Hypothalamus (tissue), 51 donors: ENCODE measurements around the gene ITK.
"Not testable (repeated sequence)": the region's sequence is repeated elsewhere in the genome, so short reads cannot be mapped to it uniquely, and the experiment has no call there.

Source experiments
- DNase-seq, 51 donors: peaks; one replicate each; lab custom pipeline; 2025; lab: John Stamatoyannopoulos, UW

ITK gene

DNA sequence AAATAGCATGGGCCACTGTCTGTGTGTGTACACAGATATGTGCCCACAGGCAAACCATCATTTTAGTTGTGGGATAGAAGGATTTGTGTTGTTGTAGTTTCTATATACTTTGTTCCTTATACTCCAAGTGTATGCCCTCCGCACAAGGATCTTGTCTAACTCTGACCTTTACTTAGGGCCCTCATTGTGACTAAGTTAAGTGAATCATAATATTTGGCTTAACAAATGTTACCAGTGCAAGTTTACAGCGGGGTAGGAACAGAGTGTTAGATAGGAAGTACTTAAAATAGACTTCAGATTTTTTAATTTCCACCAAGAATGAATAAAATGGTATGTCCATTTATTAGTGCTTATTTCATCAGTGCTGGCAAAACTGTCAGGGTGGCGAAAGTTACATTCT is 55.8 kb downstream of the ITK start:
- no peak for DNase-seq

DNA sequence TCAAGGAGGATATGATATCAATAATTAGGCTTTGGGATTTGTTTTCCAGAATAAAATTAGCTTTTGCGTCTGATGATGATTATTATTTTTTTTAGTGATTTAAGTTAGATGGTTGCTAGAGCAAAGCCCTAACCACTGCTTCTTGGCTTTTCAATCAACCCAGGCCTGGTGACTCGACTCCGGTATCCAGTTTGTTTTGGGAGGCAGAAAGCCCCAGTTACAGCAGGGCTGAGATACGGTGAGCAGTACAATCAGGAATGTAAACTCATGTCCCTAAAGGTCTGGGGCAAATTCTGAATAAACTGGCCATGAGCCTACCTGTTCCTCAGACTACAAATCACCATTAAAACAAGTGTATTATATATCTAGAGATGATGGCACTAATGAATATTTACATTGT is 60.8 kb downstream of the ITK start:
- no peak for DNase-seq

DNA sequence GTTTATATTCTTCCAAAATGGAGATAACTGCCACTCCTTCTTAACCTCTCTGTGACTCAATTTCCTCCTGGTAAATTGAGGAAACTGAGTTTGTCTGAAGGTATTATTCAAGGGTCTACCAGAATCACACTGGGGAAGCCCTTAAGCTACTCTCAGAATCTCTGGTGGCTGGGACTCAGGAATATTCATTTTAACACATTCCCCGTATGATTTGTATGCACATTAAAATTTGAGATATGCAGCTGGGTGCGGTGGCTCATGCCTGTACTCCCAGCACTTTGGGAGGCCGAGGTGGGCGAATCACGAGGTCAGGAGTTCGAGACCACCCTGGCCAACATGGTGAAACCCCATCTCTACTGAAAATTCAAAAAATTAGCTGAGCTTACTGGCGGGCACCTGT is 64.1 kb downstream of the ITK start:
- not testable (repeated sequence) for DNase-seq

DNA sequence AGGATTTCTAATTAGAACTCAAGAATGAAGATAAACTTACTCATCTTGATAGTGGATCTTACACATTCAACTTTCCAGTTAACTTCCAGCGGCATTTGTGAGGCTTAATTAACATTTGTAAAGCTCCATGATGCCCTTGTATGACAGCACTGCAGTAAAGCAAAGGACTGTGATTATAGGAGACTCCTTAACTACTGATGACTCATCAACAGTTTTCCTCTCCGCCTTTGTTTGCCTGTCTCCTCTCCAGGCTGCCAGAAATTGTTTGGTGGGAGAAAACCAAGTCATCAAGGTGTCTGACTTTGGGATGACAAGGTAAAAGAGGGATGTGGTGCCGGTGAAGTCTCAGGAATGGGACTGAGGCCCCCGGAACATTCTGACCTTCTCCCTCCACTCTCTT is 64.8 kb downstream of the ITK start:
- no peak for DNase-seq

DNA sequence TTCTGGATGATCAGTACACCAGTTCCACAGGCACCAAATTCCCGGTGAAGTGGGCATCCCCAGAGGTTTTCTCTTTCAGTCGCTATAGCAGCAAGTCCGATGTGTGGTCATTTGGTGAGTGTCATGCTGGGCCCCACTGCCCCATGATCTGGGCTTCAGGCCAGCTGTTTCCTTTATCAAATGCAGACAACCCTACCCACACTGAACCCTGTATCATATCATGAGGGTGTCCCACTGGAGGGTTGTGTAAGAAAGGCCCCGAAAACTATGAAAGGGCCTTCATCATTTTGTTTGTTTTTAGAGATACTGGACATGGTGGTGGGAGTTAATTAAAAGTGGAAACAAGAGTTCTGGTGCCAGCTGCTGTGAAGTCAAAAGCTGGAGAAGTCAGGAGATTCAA is 65.2 kb downstream of the ITK start:
- DNase-seq = no peak

DNA sequence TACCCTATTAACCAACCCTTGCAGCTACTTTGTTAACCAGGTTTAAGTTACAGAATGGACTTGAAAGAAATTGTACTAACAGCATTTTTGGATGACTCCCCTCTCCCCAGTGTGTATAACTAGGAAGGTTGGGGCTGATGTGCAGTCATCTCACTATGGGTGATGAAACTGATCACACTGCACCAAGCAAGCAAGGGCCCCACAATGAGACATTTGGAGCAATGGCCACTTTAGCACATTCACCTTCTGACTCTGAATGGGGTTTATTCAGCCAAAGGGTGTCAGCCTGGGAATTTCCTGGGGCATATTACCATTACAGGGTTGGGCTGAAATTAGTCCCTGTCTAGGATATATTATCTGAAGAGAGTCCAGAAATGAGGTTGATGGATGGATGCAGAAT is 66.6 kb downstream of the ITK start:
- no peak for DNase-seq

DNA sequence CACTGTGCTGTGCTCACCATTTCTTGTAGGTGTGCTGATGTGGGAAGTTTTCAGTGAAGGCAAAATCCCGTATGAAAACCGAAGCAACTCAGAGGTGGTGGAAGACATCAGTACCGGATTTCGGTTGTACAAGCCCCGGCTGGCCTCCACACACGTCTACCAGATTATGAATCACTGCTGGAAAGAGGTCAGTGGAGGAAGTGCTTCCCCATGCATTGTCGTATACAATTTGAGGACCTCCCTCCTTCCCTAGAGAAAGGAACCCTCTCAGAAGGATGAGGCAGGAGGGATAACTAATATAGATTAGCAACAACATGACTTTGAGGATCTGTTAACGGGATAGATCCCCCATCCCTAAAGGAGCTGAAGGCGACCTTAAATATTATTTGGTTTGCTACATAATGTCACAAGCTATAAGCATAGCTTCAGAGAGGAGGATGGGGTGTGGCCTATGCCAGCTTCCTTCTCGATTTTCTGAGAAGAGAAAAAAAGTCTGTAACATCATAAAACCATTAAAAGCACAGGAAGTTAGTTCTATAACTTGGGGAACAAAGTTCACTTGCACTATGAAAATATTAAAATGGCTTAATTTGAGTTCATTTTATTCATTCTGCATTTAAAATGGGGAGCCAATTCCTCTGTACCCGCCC is 68.3 kb downstream of the ITK start:
- DNase-seq = no peak

DNA sequence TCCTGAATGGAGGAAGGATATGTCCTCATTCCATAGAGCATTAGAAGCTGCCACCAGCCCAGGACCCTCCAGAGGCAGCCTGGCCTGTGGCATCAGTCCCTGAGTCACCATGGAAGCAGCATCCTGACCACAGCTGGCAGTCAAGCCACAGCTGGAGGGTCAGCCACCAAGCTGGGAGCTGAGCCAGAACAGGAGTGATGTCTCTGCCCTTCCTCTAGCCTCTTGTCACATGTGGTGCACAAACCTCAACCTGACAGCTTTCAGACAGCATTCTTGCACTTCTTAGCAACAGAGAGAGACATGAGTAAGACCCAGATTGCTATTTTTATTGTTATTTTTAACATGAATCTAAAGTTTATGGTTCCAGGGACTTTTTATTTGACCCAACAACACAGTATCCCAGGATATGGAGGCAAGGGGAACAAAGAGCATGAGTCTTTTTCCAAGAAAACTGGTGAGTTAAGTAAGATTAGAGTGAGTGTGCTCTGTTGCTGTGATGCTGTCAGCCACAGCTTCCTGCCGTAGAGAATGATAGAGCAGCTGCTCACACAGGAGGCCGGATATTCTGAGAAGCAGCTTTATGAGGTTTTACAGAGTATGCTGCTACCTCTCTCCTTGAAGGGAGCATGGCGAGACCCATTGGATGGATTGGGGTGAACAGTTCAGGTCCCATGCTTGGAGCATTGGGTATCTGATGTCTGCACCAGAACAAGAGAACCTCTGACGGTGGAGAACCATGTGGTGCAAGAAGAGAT is 72.2 kb downstream of the ITK start:
- DNase-seq = peak in 1 of 51 donors; percentile 30

DNA sequence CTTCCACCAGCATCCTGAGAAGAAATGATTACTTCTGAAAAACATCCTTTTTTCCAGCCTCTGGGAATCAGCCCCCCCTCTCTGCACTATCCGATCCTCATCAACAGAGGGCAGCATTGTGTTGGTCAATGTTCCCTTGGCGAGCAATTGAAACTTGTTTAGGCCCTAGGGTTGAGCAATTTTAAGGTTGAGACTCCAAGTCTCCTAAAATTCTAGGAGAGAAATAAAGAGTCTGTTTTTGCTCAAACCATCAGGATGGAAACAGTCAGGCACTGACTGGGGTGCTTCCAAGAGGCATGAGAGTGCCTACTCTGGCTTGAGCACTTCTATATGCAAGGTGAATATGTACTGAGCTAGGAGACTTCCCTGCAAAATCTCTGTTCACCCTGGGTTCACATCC is 72.9 kb downstream of the ITK start:
- peak in 25 of 51 donors; percentile 2 to 68 (median 27) for DNase-seq

DNA sequence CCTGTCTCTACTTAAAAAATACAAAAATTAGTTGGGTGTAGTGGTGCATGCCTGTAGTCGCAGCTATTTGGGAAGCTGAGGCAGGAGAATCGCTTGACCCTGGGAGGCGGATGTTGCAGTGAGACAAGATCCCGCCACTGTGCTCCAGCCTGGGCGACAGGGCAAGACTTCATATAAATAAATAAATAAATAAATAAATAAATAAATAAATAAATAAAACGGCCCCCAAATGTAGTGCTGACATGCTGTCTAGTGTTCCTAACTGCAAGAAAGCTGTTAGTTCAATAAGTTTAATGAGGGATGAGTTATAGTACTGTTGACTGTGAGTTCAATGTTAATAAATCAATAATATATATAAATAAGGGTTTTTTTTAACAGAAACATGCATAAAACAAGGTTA is 77.8 kb downstream of the ITK start:
- DNase-seq = no peak

DNA sequence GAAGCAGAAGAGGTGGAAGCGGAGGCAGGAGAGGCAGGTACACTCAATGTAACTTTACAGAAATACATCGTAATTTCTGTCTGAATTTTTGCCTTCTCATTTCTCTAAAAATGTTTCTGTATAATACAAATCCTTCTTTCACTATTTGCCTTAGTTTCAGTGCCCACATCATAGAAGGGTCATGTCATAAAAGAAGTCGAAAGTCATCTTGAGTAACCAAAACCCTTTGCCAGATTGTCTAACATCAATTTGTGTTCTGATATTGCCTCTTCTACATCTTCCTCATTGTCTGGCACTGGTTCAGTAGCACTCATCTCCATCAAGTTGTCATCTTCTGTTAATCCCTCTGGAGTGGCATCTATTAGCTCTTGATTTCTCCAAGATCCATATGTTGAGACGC is 79.1 kb downstream of the ITK start:
- DNase-seq = no peak

DNA sequence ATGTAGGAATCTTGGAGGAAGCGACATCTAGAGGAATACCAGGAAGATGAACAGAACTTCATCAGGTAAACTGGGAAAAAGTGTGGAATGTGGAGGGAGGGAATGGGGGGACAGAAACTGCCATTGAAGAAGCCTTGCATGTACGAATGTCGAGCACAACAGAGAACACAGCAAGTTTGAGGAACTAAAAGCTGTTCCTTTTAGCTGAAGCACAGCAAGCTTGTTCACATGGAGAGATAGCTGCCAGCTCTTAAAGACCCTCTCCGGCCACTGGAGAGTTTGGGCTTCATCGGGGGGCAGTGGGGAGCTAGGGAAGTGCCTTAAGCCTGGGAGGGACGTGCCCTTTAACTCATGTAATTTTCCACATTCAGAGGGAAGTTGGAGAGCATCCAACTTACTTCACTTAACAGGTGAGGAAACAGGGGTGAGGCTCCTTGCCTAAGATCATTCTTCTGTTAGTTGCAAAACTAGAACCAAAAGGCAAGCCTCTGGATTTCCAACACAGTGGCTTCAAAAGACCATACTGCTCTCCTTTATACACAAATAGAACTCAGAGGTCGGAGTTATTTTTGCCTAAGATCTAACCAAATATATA is 83.0 kb downstream of the ITK start:
- DNase-seq = no peak

DNA sequence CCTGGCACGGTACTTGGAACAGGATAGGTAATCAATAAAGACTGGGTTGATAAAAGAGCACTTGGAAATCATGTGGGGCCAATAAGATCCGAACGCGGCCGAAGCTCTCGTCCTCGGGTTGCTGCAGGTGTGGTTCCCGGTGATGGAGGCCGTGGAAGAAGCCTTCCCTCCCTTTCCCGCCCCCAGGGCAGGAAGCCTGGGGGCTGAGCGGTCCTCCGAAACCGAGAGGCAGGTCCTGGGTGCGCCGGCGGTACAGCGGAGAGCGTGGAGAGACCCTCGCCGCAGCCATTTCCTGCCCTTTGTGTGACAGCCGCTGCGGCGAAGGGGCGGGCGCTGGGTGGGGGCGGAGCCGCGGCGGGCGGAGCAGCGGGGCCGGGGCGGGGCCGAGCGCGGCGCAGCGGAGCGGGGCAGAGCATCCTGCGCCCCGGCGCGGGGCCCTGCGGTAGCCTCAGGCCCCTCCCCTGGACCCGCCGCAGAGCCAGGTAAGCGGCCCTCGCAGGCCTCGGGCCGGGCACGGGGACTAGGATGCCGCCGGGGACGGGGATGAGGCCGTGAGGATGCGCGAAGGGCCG is 85.2 kb downstream of the ITK start, which contains the start of gene CYFIP2:
TSS of gene CYFIP2 (plus strand) at position 410 of the 572 bp plus-strand sequence. CDS start 19,239 bp downstream, outside the sequence.
- peak in 36 of 51 donors; percentile 19 to 80 (median 49) for DNase-seq

DNA sequence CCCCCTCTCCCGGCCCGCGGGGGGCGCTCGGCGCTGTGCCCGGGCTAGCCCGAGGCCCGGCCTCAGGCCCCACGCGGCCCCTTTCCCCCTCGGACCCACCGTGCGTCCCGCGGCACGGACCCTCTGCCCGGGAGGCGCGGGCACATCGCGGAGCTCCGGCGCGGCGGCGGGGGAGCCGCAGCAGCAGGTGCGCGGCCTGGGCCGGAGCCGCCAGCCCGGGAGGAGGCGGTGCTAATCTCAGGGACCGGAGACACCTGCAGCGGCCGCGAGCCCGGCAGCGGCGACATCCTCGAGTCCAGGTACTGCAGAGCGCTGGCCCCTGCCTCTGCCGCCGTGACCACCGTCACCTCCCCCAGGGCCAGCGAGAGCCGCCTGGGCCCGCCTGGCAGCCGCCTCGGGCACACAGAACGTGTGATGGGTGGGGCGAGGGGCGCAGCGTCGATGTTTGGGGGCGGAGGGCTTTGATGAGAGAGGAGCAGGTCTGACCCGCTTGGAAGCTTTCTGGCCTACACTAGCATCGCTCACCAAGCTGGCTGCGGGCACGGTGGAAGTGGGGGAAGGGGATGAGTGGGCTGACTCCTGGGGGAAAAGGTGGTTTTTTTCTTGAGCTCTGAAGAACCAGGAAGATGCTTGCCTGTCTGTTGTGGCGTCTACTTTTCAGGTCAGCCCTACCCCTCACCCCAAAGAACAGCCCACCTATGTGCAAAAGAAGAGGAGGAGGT is 85.8 kb downstream of the ITK start:
- DNase-seq = peak in 10 of 51 donors; percentile 16 to 61 (median 39)

DNA sequence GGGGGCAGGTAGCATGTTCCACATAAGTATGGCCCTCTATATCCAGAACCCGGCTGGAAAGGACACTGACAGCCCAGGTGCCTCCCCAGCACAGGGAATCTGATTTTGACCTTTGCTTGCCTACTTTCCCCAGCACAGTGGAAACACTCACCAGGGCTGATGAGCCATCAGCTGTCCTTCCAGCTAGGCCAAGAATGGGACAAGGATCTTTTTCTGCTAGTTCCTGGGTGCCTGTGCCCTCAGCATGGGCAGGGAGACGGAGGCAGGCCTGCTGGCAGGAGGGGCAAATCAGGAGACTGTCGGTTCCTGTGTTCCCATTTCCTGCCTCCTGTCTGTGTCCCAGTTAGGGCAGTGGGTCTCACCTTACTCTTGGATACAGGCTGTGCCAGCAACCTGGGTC is 86.4 kb downstream of the ITK start:
- peak in 1 of 51 donors; percentile 34 for DNase-seq

DNA sequence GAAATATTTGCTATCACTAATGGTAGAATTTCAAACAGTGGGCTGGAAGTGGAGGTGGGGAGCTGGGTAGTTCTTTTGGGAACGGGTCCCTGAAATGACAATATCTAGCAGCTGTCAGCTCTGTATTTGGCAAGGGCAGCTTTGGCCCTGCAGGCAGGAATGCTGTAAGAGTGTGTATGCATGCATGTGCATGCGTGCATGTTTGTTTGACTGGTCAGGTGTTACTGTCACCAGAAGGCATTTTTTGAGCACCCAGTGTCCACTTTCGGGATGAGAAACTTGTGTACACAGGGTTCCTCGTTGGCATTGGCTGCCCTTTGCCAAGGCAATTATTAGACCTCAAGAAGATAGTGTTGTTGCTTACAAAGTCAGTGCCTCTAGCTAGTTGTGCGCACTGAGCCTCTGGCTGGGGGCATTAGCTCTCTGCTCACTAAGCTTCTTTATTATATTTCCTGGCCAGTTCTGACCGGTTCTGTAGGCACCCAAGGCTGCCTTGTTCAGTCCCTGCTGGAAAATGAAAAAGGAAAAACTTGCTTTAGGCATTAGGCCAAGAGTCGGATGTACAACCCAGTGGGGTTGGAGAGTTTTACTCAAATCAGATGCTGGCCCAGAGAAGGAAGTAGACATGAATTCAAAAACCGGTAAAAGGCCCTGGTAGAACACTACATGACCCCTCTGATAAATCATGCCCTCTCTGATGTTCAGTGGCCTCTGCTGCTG is 87.3 kb downstream of the ITK start:
- DNase-seq = peak in 8 of 51 donors; percentile 13 to 56 (median 26)

DNA sequence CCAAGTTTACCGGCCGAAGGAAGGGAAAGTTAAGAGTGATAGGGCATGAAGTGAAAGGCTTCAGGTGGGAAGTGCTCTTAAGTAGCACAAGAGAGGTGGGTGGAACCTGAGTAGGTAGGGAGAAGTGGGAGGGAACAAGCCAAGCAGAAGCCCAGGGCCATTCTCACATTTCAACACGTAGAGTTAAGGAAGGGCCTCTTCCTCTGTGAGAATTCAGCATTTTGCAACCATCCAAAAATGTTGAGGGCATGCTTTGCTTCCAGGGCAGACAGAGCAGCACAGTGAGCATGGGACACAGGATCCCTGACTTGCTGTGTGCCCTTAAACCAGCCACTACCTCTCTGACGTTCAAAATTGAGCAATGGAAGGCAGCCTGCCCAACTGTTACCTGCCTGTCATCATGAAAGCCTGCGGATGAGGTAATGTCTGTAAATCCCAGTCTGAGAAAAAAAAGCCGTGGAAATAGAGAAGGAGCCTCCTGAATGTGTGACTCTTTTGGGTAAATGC is 88.6 kb downstream of the ITK start:
- DNase-seq = no peak

DNA sequence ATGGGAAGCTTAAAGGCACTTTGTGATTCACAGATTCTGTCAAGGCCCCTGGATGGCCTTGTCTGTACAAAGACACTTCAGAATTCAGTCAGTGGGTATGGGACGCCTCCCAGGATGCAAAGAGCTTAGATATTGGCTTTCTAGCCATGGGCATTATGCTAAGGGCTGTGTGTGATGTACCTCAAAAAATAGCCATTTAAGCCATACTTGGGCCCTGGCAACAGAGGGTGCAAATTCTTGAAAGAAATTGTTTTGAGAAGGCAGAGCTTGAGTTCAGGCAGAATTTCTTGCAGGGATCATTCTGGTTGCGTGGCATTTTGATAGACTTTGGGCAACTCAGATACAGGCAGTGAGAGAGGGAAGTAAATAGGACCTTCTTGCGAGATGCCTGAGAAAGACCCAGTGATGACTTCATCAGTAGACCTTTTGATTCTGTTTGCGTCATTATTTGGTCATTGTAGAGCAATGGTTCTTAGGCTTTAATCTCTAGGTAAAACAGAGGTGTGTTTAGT is 89.2 kb downstream of the ITK start:
- no peak for DNase-seq

DNA sequence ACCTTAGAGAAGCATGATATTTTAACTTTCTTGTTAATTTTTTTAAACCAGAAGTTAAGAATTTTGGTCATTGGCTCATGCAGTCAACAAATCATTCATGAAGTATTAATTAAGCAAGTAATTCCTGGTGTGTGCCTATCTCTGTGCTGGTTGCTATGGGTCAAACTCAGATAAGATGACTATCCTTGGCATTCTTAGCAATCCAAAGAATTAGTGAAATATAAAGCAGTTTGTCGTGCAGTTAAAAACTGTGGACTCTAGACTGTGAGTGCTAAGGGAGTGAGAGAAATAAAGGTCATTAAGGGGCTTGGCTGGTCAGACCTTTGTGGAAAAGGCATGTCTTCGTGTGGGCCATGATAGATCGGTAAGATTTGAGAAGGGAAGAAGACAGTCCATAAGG is 90.1 kb downstream of the ITK start:
- no peak for DNase-seq
